Spinal cord (tissue), 10 donors: Measurements from ENCODE around the gene ZBTB7C. TPM values are rescaled to one million over a fixed set of nuclear protein-coding genes. Genes with fewer than 3 reads are reported as not detected.

Source experiments
- DNase-seq, 6 donors: peaks; one replicate each; pipeline versions ENCODE4 v3.0.0 to v3.0.0-alpha.2; 2013 to 2015; ENCODE audit warnings: low spot score in 6 of 6, low read depth in 4 of 6
- H3K27ac ChIP-seq: one replicate; pipeline ENCODE4 v1.5.1; 2013; ENCODE audit warnings: low read depth, low read length, control low read depth
- H3K27me3 ChIP-seq: one replicate; pipeline ENCODE4 v1.6.1; 2013; ENCODE audit warnings: low read length; ENCODE audit not compliant: control insufficient read depth, insufficient read depth
- H3K36me3 ChIP-seq: one replicate; pipeline ENCODE4 v1.6.1; 2013; ENCODE audit warnings: low read length; ENCODE audit not compliant: control insufficient read depth, insufficient read depth
- H3K4me1 ChIP-seq: one replicate; pipeline ENCODE4 v1.6.1; 2013; ENCODE audit warnings: low read length; ENCODE audit not compliant: control insufficient read depth, insufficient read depth
- H3K4me3 ChIP-seq: one replicate; pipeline ENCODE4 v1.5.1; 2013; ENCODE audit warnings: low read depth, low read length, control low read depth
- H3K9me3 ChIP-seq: one replicate; pipeline ENCODE4 v1.6.1; 2013; ENCODE audit warnings: low read length; ENCODE audit not compliant: control insufficient read depth, insufficient read depth
- WGBS: methylation state at CpG from one replicate; pipeline ENCODE4 v1.1.5; 2013; ENCODE audit warnings: missing lambda C conversion rate; ENCODE audit not compliant: insufficient coverage; 5-methylcytosine and 5-hydroxymethylcytosine counted together
- long read RNA-seq, 4 donors: transcript quantifications; one replicate each; lab custom pipeline, GENCODE V29; 2026
- polyA plus RNA-seq, 2 donors: library from polyadenylated mRNA; unstranded; fragments of 120-200 nt; gene quantifications; one replicate each; pipeline ENCODE4 v1.2.1, GENCODE V29; 2013; ENCODE audit not compliant: insufficient read length in 2 of 2
- total RNA-seq, 2 donors: library from RNA; depleted of rRNA in 1 of 2; stranded (reverse); fragments of 120-200 nt in 1 of 2; fragments of >200 nt in 1 of 2; gene quantifications; one replicate each; pipeline versions ENCODE4 v1.2.3 to v1.2.4, GENCODE V29; 2013 to 2014
- donor health status: healthy.

The ZBTB7C gene
- total RNA-seq (10 to 100 TPM in 1 of 2 donors, 1 to 10 TPM in 1; 7.6 to 15.7 TPM), polyA plus RNA-seq (10 to 100 TPM in 1 of 2 donors, 1 to 10 TPM in 1; 9.4 to 10.1 TPM)
- long read RNA-seq, donor 1 = 0 reads
- long read RNA-seq, donor 2 = 0 reads
- long read RNA-seq, donor 3, full-length matches to known transcripts = 2 of 2 reads
- long read RNA-seq, donor 3, partial matches to known transcripts = 0 of 2 reads
- long read RNA-seq, donor 3, other reads (novel, unspliced or antisense) = 0 of 2 reads
- long read RNA-seq, donor 4 = 0 reads

DNA sequence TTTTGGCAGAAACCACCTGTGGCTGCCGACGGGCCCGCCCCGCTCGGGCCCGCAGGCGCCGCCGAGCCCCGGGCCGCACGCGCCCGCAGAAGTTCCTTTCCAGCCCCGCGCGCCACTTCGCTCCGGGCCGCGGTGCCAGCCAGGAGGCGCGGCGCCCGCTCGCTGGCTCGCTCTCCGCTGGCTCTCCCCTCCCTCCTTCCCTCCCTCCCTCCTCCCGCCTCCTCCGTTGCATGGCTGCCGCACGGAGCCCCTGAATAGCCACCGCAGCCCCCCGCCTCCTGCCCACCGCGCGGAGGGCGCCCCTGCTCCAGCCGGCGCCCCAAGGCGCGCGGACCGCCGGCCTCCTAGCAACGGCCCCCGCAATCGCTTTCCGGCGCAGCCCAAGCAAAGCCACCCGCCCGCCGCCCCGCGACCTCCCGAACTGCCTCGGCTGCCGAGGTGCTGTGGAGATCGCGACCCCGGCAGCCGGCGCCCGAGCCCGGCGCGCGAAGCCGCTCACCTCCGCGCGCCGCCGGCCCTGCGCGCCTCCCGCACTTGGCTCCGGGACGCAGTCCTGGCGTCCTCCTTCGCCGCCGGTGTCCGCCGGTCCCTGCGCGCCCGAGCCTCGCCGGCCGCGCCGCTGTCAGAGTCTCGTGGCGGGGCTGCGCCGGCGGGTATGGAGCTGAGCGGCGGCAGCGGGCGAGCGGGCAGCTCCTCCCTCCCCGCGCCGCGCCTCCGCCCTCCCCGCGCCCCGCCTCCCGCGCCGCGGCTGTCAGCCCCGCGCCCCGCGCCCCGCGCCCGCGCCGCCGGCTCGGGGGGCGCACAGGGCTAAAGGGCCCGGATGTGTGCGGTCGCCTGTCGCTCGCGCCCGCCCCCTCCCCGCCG, at the start of gene ZBTB7C:
ZBTB7C (minus strand) TSS at position 657 of the 864 bp plus-strand sequence.
- DNase-seq = peak in 3 of 6 donors; percentile 44 to 81 (median 79)
- no peaks in the 10 kb centered on the region for H3K9me3 ChIP-seq
- H3K4me3 ChIP-seq = peak within 1 kb of the TSS; percentile 73
- peaks cover 27% of the 10 kb centered on the region for H3K4me1 ChIP-seq
- 0% methylated on average over 136 of the region's 136 CpGs for WGBS
- no peaks in the 10 kb centered on the region for H3K36me3 ChIP-seq
- peak within 1 kb of the TSS; percentile 63 for H3K27ac ChIP-seq
- H3K27me3 ChIP-seq = peaks cover 33% of the 10 kb centered on the region

DNA sequence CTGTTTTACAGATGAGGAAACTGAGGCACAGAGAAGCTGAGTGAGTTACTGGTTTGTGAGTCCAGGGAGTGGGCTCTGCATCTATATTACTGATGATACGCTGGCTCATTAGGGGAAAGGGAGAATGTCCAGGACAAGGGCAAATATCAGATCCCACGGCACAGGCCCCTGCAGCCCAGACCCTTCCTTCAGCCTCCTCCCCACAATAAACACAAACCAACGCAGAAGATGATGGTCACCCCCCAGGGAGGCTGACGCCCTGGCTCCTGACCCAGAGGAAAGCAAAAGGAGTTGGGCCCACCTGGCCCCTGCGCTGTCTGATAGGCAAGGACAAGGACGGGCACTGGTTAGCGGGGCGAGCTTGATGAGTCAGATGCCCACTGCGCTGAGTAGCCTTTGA, 47.7 kb upstream of the ZBTB7C start:
- no peak overlapping the region for H3K27ac ChIP-seq
- DNase-seq = no peak
- peaks cover 36% of the 10 kb centered on the region for H3K4me1 ChIP-seq
- H3K36me3 ChIP-seq = no peaks in the 10 kb centered on the region
- no peaks in the 10 kb centered on the region for H3K9me3 ChIP-seq
- H3K27me3 ChIP-seq = no peaks in the 10 kb centered on the region
- no peak overlapping the region for H3K4me3 ChIP-seq
- 94% methylated on average over 8 of the region's 9 CpGs for WGBS

DNA sequence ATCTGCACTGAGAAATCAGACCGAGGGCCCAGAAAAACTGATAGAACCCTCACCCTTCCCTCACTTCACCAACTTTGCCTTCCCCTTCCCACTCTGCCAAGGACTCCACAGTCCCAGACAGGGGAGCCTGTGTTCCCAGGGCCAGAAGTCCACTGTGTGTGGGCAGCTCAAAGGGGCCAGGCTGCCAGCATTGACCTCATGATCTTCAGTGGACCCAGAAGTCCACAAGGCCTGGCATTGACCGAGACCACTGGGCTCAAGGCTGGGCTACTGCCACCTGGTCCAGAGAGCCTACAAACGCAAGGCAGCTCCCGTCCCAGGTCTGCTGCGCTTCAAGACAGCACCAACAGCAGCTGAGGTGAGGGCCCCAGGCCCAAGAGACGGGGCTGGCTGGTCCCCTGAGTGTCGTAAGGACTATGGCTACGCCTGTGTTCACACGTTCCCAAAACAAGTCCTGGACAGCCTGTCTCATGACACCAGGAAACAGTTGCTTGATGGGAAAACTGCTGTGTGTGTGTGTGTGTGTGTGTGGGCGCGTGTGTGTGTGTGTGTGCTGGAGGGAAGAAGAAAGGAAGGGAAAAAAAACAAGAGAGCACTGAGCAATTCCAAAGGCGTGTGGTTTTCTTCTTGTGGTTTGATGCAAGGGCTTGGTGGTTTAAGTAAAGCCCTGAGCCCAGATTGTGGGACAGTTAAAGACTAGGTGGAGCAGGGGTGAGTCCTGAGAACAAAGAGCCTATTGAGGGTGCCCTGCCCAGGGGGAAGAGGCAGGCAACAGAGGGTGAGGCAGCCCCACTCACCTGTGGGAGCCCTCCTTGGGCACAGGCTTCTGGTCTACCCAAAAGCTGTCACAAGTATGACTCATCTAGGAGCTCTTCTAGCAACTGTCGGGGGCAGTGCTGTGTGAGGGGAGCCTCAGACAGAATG, 46.6 kb upstream of the ZBTB7C start:
- H3K27me3 ChIP-seq = no peaks in the 10 kb centered on the region
- H3K4me3 ChIP-seq = no peak overlapping the region
- no peaks in the 10 kb centered on the region for H3K36me3 ChIP-seq
- DNase-seq = peak in 1 of 6 donors; percentile 41
- H3K4me1 ChIP-seq = peaks cover 36% of the 10 kb centered on the region
- peak overlapping the region; percentile 79 for H3K27ac ChIP-seq
- H3K9me3 ChIP-seq = no peaks in the 10 kb centered on the region
- WGBS = 81% methylated on average over 13 of the region's 13 CpGs

DNA sequence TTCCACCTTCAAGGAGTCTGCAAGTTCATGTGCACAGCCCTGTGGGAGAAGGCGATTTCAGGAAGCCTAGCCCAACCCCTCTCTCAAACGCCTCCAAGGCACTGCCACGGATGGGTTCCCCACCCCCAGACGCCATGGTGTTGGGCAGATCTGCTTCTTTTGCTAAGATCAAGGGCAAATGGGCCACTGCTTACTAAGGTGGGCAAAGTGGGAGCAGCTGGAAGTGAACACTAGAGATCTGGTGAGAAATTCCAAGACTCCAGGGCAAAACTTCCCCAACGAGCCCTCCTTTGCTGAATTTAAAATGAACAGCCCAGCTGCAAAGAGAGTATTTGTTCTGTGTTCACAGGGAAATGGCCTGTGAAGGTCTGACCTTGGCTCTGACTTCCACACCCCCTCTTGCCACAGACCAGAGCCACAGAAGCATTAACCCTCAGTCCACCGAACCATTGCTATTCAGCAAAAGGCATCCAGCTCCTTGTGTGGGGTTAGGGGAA, 45.1 kb upstream of the ZBTB7C start:
- H3K36me3 ChIP-seq = no peaks in the 10 kb centered on the region
- no peaks in the 10 kb centered on the region for H3K27me3 ChIP-seq
- peaks cover 36% of the 10 kb centered on the region for H3K4me1 ChIP-seq
- H3K9me3 ChIP-seq = no peaks in the 10 kb centered on the region
- WGBS = 30% methylated on average over 2 of the region's 6 CpGs
- DNase-seq = peak in 1 of 6 donors; percentile 21
- no peak overlapping the region for H3K4me3 ChIP-seq
- H3K27ac ChIP-seq = peak overlapping the region; percentile 69

DNA sequence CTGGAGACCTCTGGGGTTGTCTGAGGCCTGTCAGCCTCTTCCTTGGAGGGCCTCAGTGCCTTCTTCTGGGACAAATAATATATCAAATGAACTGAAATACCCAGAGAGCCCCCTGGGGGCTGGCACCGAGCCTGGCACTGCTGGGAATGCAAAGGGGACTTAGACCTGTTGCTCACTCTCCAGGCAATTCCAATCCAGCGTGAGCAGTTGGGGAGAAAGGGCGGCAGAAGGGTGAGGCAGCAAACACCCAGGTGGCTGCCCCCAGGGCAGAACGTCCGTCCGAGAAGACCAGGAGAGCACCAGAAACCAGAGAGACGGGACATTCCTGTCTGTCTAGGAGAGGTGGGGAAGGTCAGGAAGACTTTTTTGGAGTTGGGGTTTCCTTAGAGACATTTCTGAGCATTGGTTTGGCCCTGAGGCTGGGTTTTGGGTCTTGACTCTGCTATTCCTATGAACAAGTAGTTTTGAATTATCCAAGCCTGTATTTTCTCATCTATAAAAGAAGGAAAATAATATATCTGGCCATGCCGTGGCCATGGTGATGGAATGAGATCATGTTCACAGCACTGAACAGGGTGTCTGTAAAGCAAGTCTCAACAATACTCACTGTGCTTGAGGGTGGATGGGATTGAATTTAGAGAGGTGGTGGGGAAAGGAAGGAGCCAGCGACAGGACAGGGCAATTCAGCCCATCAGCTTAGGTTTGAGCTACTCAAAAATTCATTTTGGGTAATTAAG, 44.3 kb upstream of the ZBTB7C start:
- Histone ChIP-seq H3K27ac (peak overlapping the region; percentile 79), H3K27me3 (no peaks in the 10 kb centered on the region), H3K4me3 (no peak overlapping the region), H3K4me1 (peaks cover 36% of the 10 kb centered on the region), H3K9me3 (no peaks in the 10 kb centered on the region), H3K36me3 (no peaks in the 10 kb centered on the region)
- 69% methylated on average over 8 of the region's 9 CpGs for WGBS
- DNase-seq = peak in 1 of 6 donors; percentile 38

DNA sequence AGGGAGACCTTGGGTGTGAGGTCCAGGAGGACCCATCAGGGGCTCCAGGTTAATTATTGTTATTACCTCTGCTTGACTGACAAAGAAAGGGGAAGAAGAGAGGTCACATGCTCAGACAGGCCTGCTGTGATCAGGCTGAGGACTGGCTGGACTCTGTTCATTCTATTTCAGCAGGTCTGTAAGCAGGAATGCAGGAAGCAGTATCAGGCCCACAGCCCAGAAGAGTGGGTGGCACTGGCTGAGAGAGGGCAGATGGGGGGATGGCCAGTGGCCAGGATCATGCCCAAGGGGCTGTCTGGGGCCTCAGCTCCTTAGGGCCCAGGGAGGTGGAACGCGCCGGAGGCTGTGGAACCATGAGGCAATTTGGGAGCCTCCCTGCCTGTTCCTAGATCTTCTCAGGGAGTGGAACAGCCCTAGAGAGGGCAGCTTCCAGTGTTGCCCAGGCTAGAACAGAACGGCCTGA, 43.7 kb upstream of the ZBTB7C start:
- peak overlapping the region; percentile 79 for H3K27ac ChIP-seq
- H3K4me3 ChIP-seq = no peak overlapping the region
- 92% methylated on average over 4 of the region's 4 CpGs for WGBS
- no peaks in the 10 kb centered on the region for H3K27me3 ChIP-seq
- H3K4me1 ChIP-seq = peaks cover 36% of the 10 kb centered on the region
- DNase-seq = peak in 1 of 6 donors; percentile 21
- H3K9me3 ChIP-seq = no peaks in the 10 kb centered on the region
- H3K36me3 ChIP-seq = no peaks in the 10 kb centered on the region

DNA sequence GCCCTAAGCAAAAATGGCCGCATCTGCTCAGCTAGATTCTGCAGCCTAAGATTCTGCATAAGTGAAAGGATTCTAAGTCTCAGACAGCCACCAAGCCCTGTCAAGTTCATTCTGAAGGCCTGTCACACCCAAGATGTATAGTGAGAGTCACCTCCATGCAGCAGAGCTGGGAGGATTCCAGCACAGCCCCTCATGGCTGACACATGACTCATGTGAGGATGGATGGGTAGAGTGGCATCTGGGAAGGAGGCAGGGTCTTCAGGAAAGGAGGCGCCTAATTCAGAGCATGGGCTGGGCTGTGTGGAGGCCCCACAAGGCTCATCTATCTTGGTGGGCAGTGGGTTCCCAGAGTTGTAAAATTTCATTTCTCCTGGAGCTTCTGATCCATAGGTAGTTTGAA, 41.5 kb upstream of the ZBTB7C start:
- H3K4me3 ChIP-seq = no peak overlapping the region
- no peaks in the 10 kb centered on the region for H3K9me3 ChIP-seq
- no peak for DNase-seq
- no peak overlapping the region for H3K27ac ChIP-seq
- H3K36me3 ChIP-seq = no peaks in the 10 kb centered on the region
- no peaks in the 10 kb centered on the region for H3K27me3 ChIP-seq
- 100% methylated on average over 1 of the region's 2 CpGs for WGBS
- H3K4me1 ChIP-seq = peaks cover 40% of the 10 kb centered on the region

DNA sequence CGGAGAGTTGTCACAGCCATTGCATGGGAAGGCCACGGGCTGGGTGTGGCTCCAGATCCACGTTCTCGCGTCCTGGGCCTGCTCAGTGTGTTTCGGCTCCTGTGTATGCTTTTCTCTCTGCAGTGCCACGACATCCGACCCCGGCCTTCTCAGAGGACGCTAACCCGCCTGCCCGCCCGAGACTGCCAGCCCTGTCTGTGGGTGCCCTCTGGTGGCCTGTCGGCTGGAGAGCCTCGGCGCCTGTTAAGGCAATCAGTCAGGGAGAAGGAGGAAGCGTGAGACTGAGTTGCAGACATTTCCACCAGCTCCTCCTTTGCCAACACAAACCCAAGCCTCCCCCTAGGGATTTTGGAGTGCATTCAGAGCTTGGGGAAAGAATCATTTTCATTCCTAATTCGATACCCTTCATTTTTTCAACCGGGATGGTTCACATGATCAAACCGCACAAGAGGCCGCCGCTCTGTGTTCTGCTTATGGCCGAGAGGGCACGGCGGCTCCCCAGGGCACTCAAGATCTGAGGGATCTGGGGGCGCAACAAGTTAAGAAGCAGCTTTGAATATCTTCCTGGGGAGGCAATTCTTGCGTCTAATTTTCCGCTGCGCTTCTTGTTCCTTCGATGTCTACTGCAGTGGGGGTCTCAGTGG, 37.5 kb upstream of the ZBTB7C start:
- peak overlapping the region; percentile 38 for H3K27ac ChIP-seq
- H3K4me1 ChIP-seq = peaks cover 23% of the 10 kb centered on the region

More for the DNA sequence above, 37.5 kb upstream of the ZBTB7C start:
- no peaks in the 10 kb centered on the region for H3K9me3 ChIP-seq
- H3K27me3 ChIP-seq = no peaks in the 10 kb centered on the region
- peak; percentile 54 to 93 (median 68) for DNase-seq
- WGBS = 37% methylated on average over 22 of the region's 30 CpGs
- H3K36me3 ChIP-seq = no peaks in the 10 kb centered on the region
- H3K4me3 ChIP-seq = no peak overlapping the region
